GM10248 (cell line): ENCODE data around the gene S100A3.
A peak's percentile ranks its signal among the peaks of the same experiment; 100 is the strongest.

ENCODE experiments used
- CTCF ChIA-PET: fragments of 300-600 bp; sonication (Branson Sonifier 250); formaldehyde crosslinking; extraction: SDS; loops from one replicate; lab custom pipeline; 2021; ENCODE audit warnings: antibody characterized with exemption; lab: Yijun Ruan, JAX
- POLR2A ChIA-PET: fragments of 350-650 bp; sonication (Branson Sonifier 250); formaldehyde crosslinking; extraction: SDS; loops from one replicate; lab custom pipeline; 2020; ENCODE audit warnings: antibody characterized with exemption; lab: Yijun Ruan, JAX
- DNase-seq: peaks from one replicate; pipeline ENCODE4 v3.0.0; 2012; ENCODE audit errors: extremely low spot score
- TF ChIP-seq, protein P1 (sequence below): IDR thresholded peaks from 2 replicates; pipeline ENCODE4 v1.5.1; 2012; ENCODE audit warnings: mild to moderate bottlenecking, low read depth; ENCODE audit errors: extremely low read depth, missing control alignments, control extremely low read depth

S100A3 gene

DNA sequence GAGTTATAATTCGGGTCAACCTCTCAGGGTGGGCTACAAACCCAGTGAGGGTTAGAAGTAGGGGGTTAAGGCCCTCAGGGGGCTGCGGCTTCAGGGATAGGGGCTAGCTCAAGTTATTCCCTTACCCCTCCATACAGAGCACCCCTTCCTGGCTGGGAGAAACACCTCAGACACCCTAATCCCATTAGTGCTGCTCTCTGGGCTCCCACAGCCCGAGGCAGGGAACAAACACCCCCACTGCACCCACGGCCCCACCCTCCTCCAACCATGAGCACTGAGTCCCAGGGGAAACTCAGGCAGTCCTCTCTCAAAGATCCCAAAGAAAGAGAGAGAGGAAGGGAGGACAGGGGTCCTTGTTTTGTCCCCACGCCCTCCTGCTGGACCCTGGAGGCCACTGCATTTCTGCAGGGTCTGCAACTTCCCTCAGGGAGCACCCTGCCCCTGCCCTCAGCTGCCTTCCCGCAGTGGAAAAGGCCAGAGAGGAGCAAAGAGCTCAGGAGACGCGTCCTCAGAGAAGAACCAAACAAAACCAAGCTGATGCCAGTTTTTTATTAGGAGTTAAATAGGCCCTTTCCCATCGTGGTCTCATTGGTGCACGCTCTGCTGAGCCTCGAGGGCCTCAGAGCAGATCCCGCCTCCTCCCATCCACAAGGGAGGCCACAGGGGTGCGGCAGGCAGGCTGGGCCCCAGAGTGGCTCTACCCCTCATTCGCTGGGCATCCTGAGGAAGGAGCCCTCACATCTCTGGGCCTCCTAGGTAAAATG lies 2.1 kb downstream of the S100A3 start:
- ChIA-PET POLR2A (no interaction called here), CTCF (interaction anchor here (1.2 to 5.0 kb wide), 4 partner anchors 13 to 36 kb away, joined by 3 to 37 read pairs (median 10); partner anchors contain the start of gene S100A6)

DNA sequence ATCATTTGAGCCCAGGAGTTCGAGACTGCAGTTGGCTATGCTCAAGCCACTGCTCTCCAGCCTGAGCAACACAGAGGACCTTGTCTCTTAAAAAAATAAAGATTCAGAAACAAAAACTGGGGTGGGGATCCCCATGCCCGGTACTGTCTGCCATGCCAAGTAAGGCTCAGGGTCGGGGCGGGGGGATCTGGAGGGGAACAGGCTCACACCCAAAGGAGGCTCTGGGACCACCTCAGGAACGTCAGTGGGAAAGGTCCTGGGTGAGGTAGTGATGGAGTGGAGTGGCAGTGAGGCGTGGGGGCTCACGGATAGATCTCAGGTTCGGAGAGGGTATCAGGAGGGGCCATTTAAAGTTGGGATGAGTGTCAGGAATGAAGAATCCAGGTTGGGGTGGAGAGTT lies 2.7 kb downstream of the S100A3 start:
- ChIA-PET POLR2A (no interaction called here), CTCF (interaction anchor here (0.7 to 5.0 kb wide), 4 partner anchors 13 to 26 kb away, joined by 3 to 37 read pairs (median 10); partner anchors contain the start of gene S100A6)
- TF ChIP-seq, protein P1, sequence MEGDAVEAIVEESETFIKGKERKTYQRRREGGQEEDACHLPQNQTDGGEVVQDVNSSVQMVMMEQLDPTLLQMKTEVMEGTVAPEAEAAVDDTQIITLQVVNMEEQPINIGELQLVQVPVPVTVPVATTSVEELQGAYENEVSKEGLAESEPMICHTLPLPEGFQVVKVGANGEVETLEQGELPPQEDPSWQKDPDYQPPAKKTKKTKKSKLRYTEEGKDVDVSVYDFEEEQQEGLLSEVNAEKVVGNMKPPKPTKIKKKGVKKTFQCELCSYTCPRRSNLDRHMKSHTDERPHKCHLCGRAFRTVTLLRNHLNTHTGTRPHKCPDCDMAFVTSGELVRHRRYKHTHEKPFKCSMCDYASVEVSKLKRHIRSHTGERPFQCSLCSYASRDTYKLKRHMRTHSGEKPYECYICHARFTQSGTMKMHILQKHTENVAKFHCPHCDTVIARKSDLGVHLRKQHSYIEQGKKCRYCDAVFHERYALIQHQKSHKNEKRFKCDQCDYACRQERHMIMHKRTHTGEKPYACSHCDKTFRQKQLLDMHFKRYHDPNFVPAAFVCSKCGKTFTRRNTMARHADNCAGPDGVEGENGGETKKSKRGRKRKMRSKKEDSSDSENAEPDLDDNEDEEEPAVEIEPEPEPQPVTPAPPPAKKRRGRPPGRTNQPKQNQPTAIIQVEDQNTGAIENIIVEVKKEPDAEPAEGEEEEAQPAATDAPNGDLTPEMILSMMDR, result no peak
- no peak for DNase-seq

More for the DNA sequence above, 2.1 kb downstream of the S100A3 start:
- no peak for DNase-seq
- TF ChIP-seq, protein P1, result no peak

DNA sequence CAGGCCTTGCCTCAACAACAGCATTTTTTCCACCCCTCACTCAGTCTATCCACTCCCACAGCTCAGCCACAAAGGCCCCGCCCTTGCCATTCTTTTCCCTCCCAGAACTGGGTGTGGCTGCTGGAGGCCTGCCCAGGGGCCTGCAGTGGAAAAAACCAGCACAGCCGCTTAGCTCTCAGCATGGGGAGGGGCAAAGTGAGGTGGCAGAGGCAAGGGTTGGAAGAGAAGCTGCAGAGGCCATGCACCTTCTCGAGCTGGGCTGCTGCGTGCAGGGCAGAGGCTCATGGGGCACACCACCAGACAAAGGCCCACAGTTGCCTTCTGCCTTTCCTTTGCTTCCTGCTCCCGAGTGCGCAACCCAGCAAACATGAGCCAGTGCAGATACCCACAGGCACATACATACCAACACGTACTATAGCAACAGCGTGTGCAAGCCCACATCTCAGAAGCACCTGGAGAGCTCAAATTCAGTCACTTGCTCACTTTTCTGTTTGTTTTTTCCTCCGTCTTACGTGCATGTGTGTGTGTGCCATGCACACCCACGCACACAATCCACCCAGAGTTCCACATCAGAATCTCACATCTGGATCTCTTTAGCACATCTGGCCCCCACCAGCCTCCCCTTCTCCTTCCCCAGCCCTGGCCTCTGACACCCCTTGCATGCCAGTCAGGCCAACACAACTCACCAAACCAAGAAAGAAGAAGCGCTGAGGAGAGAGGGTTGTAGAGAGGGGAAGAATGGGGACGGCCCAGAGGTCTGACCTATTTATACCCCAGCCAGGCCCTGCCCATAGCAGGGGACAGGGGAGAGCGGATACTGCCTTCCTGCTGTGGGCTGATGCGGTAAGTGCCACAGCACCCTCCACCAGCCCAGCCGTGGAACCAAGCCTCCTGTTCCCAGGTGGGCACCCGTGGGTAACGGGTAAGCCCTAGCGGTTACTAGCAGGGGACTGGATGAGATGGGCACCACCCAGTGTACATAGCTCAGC lies 3.7 kb downstream of the S100A3 start, which contains the start of gene S100A4:
S100A4 (minus strand) TSS at position 740 of the 989 bp plus-strand sequence. CDS start 1,012 bp downstream, outside the sequence.
- CTCF ChIA-PET, result interaction anchor here (0.6 to 5.0 kb wide), 12 partner anchors 9 to 80 kb away, joined by 3 to 37 read pairs (median 4); partner anchors contain the start of gene S100A6
- POLR2A ChIA-PET, result no interaction called here
- DNase-seq, result peak; percentile 79
- TF ChIP-seq, protein P1, result no peak

DNA sequence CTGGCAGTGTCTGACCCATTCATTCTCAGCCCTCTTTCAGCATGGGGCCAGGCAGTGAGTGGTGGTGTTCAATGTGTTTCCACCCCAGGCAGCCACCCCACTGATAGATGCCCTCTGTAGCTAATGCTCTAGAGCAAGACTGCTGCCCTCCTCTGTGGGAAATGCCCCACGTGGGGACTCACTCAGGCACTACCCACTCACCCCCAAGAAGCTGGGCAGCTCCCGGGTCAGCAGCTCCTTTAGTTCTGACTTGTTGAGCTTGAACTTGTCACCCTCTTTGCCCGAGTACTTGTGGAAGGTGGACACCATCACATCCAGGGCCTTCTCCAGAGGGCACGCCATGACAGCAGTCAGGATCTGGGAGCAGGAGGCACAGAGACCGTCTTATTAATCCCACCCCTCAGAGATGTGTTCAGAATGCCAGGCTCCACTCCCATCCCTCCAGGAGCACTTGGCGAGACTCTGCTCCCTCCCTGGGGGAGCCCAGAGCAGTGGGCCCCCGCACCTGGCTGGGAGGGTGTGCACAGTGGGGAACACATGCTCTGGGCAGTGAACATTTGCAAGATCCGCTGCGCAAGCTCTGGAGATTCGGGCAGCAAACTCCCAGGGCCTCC lies 4.5 kb downstream of the S100A3 start:
- CTCF ChIA-PET, result interaction anchor here (0.6 to 5.0 kb wide), 12 partner anchors 9 to 79 kb away, joined by 3 to 37 read pairs (median 4); partner anchors contain the start of gene S100A6
- POLR2A ChIA-PET, result no interaction called here

DNA sequence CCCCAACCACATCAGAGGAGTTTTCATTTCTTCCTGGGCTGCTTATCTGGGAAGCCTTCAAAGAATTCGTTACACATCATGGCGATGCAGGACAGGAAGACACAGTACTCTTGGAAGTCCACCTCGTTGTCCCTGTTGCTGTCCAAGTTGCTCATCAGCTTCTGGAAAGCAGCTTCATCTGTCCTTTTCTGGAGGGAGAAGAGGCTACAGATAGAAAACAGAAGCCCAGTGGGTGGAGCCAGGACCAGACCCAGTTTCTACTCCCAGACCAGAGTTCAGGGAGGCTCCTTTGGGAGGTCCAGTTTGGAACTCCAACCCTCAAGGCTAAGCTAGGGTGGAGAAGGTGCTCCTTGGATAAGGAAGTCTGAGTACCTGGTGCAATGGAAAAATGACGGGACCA lies 5.3 kb downstream of the S100A3 start:
- POLR2A ChIA-PET, result no interaction called here
- no peak for DNase-seq
- TF ChIP-seq, protein P1, result no peak
- CTCF ChIA-PET, result interaction anchor here (0.7 to 5.0 kb wide), 5 partner anchors 10 to 34 kb away, joined by 3 to 37 read pairs (median 7); partner anchors contain the start of gene S100A6

More for the DNA sequence above, 4.5 kb downstream of the S100A3 start:
- TF ChIP-seq, protein P1, result no peak
- DNase-seq, result peak; percentile 15
